HCT116 (cell line): Measurements from ENCODE around the gene RIMBP2.

ENCODE experiments used
- CTCF ChIP-seq, 3 experiments: fragments of 200-600 bp in 1 of 3; sonication (generic) in 1 of 3; IDR thresholded peaks in 2 of 3; conservative IDR thresholded peaks in 1 of 3; 2 replicates each; pipeline ENCODE4 v1.5.1; 2012 to 2017; ENCODE audit warnings: low read depth in 2 of 3, low read length in 2 of 3, antibody characterized with exemption in 1 of 3, borderline replicate concordance in 1 of 3, control low read depth in 1 of 3, mild to moderate bottlenecking in 1 of 3, mixed read lengths in 1 of 3, mixed run types in 1 of 3, moderate library complexity in 1 of 3; ENCODE audit not compliant: insufficient read depth in 1 of 3
- EZH2phosphoT487 ChIP-seq: fragments of 200-600 bp; IDR thresholded peaks from 2 replicates; pipeline ENCODE4 v1.6.1; 2018; ENCODE audit warnings: antibody characterized with exemption, borderline replicate concordance
- TF ChIP-seq, protein P1 (sequence below): IDR thresholded peaks from 2 replicates; pipeline ENCODE4 v1.6.1; 2012

- TF ChIP-seq, protein P1, sequence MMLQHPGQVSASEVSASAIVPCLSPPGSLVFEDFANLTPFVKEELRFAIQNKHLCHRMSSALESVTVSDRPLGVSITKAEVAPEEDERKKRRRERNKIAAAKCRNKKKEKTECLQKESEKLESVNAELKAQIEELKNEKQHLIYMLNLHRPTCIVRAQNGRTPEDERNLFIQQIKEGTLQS: no peak
- TF ChIP-seq CTCF (IDR thresholded peaks at IDR 0.05 in 2 of 3, conservative IDR thresholded peaks at IDR 0.05 in 1 of 3; ENCODE audit: borderline replicate concordance in 1 of 3, insufficient read depth in 1 of 3, low read depth in 2 of 3, low read length in 2 of 3): no peak
- TF ChIP-seq EZH2phosphoT487: no peak
Measured at GRCh38 chr12:130455161-130455560, 260.9 kb downstream of the RIMBP2 start.
